Thyroid gland (tissue), 4 donors: Measurements from ENCODE around the gene RWDD4. TPM values are rescaled to one million over a fixed set of nuclear protein-coding genes. Genes with fewer than 3 reads are reported as not detected.

Experiments used
- DNase-seq, 2 donors: peaks; one replicate each; pipeline ENCODE4 v3.0.0-alpha.2; 2019
- H3K27ac ChIP-seq, 3 donors: fragments of 200-600 bp; sonication (generic); 1 replicate in 2 of 3; 2 replicates in 1 of 3; pipeline ENCODE4 v1.5.1; 2016 to 2019; ENCODE audit warnings: mild to moderate bottlenecking in 1 of 3, moderate library complexity in 1 of 3
- H3K27me3 ChIP-seq: fragments of 200-600 bp; sonication (generic); one replicate; pipeline ENCODE4 v1.5.1; 2019
- H3K36me3 ChIP-seq, 2 donors: fragments of 200-600 bp; sonication (generic); one replicate each; pipeline ENCODE4 v1.5.1; 2016 to 2019
- H3K4me1 ChIP-seq, 2 donors: fragments of 200-600 bp; sonication (generic); one replicate each; pipeline ENCODE4 v1.5.1; 2017 to 2019
- H3K4me3 ChIP-seq, 3 donors: fragments of 200-600 bp; sonication (generic); replicated peaks in 1 of 3; 1 replicate in 2 of 3; 2 replicates in 1 of 3; pipeline ENCODE4 v1.5.1; 2016; ENCODE audit warnings: mild to moderate bottlenecking in 1 of 3
- H3K9me3 ChIP-seq: fragments of 200-600 bp; sonication (generic); one replicate; pipeline ENCODE4 v1.5.1; 2017
- CTCF ChIP-seq, 6 experiments: fragments of 200-600 bp in 3 of 6; fragments of 450-650 bp in 3 of 6; sonication (generic) in 3 of 6; IDR thresholded peaks; one replicate each; pipeline ENCODE4 v1.5.1; 2016 to 2019; ENCODE audit warnings: antibody characterized with exemption in 6 of 6, mild to moderate bottlenecking in 2 of 6, inconsistent platforms in 1 of 6, moderate library complexity in 1 of 6
- POLR2A ChIP-seq, 2 donors: fragments of 450-650 bp; IDR thresholded peaks; one replicate each; pipeline ENCODE4 v1.6.1; 2017; ENCODE audit warnings: antibody characterized with exemption in 2 of 2, mild to moderate bottlenecking in 2 of 2, moderate library complexity in 1 of 2
- WGBS, 2 donors: methylation state at CpG; one replicate each; pipeline ENCODE4 v1.1.5; 2017; 5-methylcytosine and 5-hydroxymethylcytosine counted together
- intact Hi-C: fragments of 100-400 bp; cut with DNase I; formaldehyde crosslinking; loops from one replicate; pipeline ENCODE4 v1.15.1; 2023
- total RNA-seq, 4 donors: library from RNA; depleted of rRNA; stranded (reverse); fragments of >200 nt; gene quantifications; one replicate each; pipeline ENCODE4 v1.2.3, GENCODE V29; 2016

Gene RWDD4
- total RNA-seq, 4 donors from 2014 or later, result 33.3 to 43.5 (median 41.5) TPM

DNA sequence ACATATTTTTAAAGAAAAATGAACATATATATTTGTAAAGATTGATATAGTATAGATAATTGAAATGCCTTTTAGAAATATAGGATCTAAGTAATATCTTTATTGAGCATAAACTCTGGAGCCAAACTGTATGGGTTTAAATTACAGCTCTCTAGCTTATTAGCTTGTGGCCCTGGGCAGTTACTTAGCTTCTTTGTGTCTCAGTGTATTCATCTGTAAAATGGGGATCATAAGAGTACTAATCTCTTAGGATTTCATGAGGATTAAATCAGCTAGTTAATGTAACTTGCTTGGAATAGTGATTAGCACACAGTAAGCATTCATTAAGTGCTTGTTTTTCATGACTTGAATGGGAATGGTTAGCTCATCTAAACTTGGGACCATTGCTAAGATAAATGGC, 32.9 kb upstream of the RWDD4 start:
- no peak for DNase-seq
- Histone ChIP-seq H3K9me3 (no peaks in the 10 kb centered on the region), H3K27me3 (no peaks in the 10 kb centered on the region), H3K27ac (no peak overlapping the region), H3K4me1 (no peaks in the 10 kb centered on the region), H3K36me3 (peaks cover 44 to 45% of the 10 kb centered on the region in 2 donors), H3K4me3 (no peak overlapping the region)
- intact Hi-C loops, result no loop called here
- no peak for TF ChIP-seq POLR2A (IDR thresholded peaks at IDR 0.05)
- no peak for TF ChIP-seq CTCF (IDR thresholded peaks at IDR 0.05)

DNA sequence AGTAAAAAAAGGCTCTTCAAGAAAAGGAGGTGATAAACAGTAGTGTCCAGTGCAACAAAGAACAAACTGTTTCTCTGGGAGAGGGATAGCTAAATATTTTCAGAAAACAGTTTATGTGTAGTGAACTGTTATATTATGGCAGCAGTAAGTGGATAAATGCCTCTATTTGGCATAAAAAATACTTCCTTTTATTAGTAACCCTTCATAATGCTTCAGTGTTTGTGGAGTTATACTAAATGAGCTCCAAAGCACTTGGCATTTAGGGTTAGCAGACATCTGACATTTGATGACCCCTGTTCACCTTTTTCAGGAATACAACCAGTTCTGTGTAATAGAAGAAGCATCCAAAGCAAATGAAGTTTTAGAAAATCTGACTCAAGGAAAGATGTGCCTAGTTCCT, 32.0 kb upstream of the RWDD4 start:
- DNase-seq, result no peak
- intact Hi-C loops, result no loop called here
- H3K9me3 ChIP-seq, result no peaks in the 10 kb centered on the region
- no peak overlapping the region for H3K27ac ChIP-seq
- H3K4me1 ChIP-seq, result no peaks in the 10 kb centered on the region
- TF ChIP-seq CTCF (IDR thresholded peaks at IDR 0.05) (no peak), POLR2A (IDR thresholded peaks at IDR 0.05) (no peak)
- no peaks in the 10 kb centered on the region for H3K27me3 ChIP-seq
- H3K36me3 ChIP-seq, result peaks cover 43 to 44% of the 10 kb centered on the region in 2 donors
- H3K4me3 ChIP-seq, result no peak overlapping the region

DNA sequence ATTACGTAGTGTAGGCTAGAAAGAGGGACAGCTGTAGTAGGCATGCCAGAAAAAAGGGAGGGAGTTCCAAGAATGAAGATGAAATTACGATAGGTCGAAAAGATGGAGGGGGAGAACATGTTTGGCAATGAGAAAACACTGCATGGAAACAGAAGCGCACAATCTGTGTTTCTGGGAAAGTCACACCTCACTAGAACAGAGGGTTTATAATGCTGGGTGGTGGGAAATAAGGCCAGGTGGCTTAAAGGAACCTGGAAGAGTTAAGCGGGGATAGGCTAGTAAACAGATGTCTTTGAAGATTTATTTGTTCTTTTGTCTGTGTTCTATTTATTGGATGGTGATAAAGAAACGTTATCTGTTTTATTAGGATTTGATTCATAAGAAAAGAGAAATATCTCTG, 29.2 kb upstream of the RWDD4 start:
- Histone ChIP-seq H3K4me1 (no peaks in the 10 kb centered on the region), H3K4me3 (no peak overlapping the region), H3K9me3 (no peaks in the 10 kb centered on the region), H3K27ac (no peak overlapping the region), H3K36me3 (peaks cover 42 to 51% of the 10 kb centered on the region in 2 donors), H3K27me3 (no peaks in the 10 kb centered on the region)
- intact Hi-C loops, result no loop called here
- WGBS, 2 donors, result 79 to 96% methylated on average over 6 of the region's 6 CpGs
- DNase-seq, result no peak
- no peak for TF ChIP-seq POLR2A (IDR thresholded peaks at IDR 0.05)
- TF ChIP-seq CTCF (IDR thresholded peaks at IDR 0.05), result no peak

DNA sequence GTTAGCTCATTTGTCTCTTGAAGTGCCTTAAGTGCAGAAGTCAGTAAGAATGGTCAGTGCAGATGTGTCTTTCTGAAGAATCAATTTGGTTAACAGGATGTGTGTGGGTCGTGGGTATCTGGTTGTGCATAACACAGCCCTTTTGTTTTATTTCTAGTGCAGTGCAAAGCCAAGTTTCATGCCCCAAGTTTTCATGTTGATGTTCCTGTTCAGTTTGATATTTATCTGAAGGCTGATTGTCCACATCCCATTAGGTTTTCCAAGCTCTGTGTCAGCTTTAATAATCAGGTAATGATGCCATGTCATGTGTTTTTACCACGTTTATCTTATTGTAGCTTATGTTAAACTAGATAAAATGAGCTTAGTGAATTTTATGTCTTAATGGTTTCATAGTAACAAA, 27.5 kb upstream of the RWDD4 start:
- Histone ChIP-seq H3K27me3 (no peaks in the 10 kb centered on the region), H3K4me1 (no peaks in the 10 kb centered on the region), H3K4me3 (no peak overlapping the region), H3K36me3 (peaks cover 30 to 43% of the 10 kb centered on the region in 2 donors), H3K27ac (no peak overlapping the region), H3K9me3 (no peaks in the 10 kb centered on the region)
- intact Hi-C loops, result no loop called here
- WGBS, 2 donors, result 88 to 89% methylated on average over 2 of the region's 2 CpGs
- no peak for DNase-seq
- TF ChIP-seq POLR2A (IDR thresholded peaks at IDR 0.05) (no peak), CTCF (IDR thresholded peaks at IDR 0.05) (no peak)

GRCh38 chr4:183681119-183681518, 22.1 kb upstream of the RWDD4 start:
- TF ChIP-seq CTCF (IDR thresholded peaks at IDR 0.05) (no peak), POLR2A (IDR thresholded peaks at IDR 0.05) (no peak)
- Histone ChIP-seq H3K9me3 (no peaks in the 10 kb centered on the region), H3K27me3 (no peaks in the 10 kb centered on the region), H3K27ac (no peak overlapping the region), H3K4me3 (no peak overlapping the region), H3K36me3 (peaks cover 21 to 31% of the 10 kb centered on the region in 2 donors), H3K4me1 (no peaks in the 10 kb centered on the region)
- intact Hi-C loops, result no loop called here
- no peak for DNase-seq
- WGBS, 2 donors, result 94% methylated on average over 4 of the region's 4 CpGs
